HG03565 (cell line): Measurements from ENCODE around the gene PITPNM3.
"Not testable (repeated sequence)": the region's sequence is repeated elsewhere in the genome, so short reads cannot be mapped to it uniquely, and the experiment has no call there.

Source experiments
- ATAC-seq: cut with Tn5 transposase; IDR thresholded peaks from one replicate; pipeline ENCODE4 v1.9.1; 2021; ENCODE audit warnings: mild to moderate bottlenecking, moderate library complexity; ENCODE audit not compliant: unreplicated experiment

The PITPNM3 gene

DNA sequence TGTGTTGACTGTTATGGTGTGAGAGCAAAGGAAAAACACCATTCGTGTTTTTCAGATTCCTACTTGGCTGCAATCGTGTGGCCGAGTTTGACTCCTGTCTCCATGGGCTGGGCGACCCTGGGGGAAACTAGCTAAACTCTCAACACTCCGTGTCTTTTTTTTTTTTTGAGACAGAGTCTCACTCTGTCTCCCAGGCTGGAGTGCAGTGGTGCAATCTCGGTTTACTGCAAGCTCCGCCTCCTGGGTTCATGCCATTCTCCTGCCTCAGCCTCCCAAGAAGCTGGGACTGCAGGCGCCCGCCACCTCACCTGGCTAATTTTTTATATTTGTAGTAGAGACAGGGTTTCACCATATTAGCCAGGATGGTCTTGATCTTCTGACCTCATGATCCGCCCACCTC is 73.6 kb downstream of the PITPNM3 start:
- ATAC-seq, result not testable (repeated sequence)

DNA sequence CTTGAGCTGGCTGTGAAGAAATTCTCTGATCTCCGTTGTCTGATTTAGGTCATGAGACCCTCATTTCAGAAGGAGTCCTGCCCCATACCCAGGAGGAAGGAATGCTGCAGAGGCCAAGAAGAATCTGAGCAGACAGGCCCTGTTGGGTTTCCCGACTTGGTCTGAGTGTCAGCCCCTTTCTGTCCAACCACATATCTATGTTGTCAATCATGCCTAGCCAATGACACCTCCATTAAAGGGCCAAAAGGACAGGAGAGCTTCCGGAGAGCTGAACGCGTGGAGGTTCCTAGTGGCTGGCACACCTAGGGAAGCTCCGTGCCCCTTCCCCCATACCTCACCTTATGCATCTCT is 74.3 kb downstream of the PITPNM3 start:
- no peak for ATAC-seq

DNA sequence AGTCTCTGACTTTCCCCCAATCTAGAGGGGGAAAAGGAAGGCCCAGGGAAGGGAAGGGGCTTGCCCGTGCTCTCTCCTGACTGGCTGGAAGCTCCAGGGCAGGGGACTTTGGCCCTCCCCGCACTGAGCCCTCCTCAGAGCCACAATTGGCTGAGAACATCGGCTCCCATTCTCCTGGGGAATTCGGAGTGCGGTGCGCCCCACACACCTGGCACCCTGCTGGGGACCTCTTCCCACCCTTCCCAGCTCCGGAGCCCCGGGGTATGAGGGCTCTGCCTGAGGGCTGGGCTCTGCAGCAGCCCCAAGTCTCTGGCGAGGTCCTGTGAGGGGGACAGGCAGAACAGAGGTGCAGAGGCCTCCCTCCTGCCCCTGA is 76.1 kb downstream of the PITPNM3 start:
- no peak for ATAC-seq

DNA sequence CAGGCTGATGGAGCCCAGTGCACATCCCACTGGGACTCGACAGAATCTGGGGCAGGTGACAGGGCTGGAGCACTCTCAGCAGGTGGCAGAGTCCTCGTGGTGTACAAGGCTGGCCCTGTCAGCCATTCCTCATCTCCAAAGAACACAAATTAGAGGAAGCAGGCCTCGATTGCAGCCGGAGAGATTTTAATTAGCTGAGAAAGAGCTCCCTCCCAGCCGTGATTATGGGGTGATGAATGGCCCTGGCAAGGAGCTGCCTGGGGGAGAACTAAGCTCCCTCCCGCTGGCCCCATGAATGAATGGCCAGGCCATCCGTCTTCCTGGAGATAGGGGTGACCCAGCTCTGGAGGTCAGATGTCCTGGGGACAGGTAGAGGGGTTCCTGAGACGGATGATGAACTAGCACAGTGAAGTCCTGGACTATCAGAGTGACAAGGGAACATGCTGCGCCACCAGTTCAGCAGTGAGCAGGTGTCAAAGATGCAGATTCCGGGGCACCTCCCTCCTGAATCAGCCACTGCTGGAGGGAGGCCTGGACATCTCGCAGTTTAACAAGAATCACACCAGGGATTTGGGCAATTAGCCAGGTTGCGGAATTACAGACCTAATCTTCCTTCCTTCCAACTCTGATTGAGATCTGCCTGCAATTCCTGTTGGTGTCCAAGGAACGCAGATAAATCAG is 76.6 kb downstream of the PITPNM3 start:
- ATAC-seq, result no peak

- ATAC-seq, result no peak
Measured at GRCh38 chr17:6478486-6478885, 77.9 kb downstream of the PITPNM3 start.

DNA sequence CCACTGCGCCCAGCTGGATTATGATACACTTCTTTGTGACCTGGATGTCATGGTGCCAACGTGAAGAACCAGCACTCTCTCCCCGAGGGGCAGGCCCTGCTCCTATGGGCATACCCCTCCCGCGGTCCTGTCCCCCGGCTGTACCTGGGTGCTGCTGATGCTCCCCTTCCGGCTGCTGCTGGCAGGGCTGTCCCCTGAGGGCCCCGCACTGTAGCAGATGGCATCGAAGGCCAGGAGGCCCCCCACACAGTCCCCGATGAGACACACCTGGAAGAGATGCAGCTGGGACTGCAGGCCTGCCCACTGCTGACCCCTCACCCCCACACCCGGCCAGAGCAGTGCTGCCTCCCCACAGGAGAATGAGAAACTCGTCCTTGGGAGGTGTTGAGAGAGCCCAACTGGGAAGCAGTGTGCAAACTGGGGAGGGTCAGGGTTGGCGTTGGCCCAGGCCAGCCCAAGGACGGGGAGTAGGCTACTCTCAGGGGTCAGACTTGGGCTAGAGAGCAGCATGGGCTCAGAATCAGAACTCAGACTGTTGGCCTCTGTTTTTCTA is 78.4 kb downstream of the PITPNM3 start:
- ATAC-seq, result no peak

DNA sequence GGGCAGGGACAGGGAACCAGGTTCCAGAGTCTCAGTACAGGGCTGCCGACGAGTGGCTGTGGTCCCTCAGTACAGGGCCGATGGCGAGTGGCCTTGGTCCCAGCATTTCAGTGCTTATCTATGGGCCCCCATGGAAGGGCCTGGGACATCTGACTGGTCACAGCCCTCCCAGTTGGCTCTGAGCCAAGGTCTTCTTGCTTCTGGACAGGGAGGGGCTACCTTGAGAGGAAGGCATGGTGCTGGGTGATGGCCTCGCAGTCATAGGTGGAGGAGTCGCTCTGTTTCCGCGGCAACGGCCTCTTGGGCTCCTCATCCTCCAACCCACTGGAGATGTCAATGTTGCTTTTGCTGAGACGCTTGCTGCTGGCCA is 79.6 kb downstream of the PITPNM3 start:
- no peak for ATAC-seq

DNA sequence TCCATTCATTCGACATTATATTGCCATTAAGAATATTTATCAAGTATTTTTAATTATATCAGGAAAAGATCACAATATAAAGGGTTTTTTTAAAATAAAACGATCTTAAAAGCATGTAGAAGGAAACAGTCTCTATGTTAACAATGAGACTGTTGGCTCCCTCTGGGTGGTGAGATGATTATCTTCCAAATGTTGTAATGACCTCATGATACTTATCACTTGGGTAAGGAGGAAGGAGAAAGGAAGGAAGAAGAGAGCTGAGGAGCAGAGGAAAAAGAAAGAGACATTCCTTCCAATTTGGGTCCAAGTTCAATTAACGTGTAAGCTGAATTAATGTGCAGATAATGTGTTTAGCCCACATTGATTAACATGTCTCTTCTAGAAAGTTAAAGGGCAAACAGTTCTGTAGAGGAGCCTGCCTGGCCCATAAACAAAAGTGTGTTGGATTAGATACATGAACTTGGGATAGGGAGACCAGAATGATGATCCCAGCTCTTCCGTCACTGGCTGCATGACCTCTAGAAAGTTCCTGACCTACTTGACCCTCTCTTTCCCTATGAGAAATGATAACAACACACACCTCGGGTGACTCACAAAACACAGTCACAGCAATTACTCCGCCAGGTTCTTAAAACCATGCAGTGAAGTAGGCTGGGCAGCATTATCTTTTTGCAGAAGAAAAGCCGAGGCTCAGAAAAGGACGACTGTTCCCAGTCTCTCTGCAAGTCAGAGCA is 80.1 kb downstream of the PITPNM3 start:
- no peak for ATAC-seq

- ATAC-seq, result no peak
Measured at GRCh38 chr17:6475411-6475810, 80.9 kb downstream of the PITPNM3 start.

GRCh38 chr17:6474906-6475305 is 81.4 kb downstream of the PITPNM3 start:
- ATAC-seq, result no peak

DNA sequence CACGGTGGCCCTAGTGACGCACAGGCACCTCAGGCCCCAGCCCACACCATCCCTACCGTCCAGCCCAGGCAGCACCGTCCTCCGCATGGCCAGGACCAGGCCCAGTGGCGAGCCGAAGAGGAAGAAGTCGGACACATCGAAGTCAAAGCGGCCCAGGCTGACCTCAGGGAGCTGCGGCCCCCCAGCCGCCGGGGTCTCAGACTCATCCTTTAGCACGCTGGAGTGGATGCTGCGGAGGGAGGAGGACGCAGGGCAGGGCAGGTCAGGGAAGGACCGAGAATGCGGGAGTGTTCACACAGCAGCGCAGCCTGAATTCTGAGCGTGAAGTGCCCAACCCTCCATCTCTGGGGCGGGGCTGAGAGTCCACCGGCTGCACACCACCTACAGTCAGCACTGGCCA is 82.0 kb downstream of the PITPNM3 start:
- no peak for ATAC-seq

GRCh38 chr17:6473128-6473767 is 83.1 kb downstream of the PITPNM3 start:
- ATAC-seq, result no peak

DNA sequence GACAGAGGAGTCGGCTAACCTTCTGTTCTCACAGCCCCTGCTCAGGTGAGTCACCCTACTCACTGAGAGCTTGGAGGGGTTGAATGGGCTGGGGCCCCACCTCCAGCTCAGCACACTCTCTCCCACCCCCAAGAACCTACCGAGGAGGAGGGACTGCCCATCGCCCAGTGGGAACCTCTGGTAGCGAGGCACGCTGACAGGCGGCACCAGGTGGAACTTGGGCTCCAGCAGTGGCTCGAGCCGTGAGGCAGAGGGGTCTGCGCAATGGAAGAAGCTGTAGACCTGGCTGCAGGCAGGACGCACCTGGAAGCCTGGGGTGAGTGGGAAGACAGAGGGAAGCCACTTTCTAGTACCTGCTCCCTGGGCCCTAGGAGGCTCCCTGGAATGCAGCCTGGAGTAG is 83.8 kb downstream of the PITPNM3 start:
- ATAC-seq, result no peak

DNA sequence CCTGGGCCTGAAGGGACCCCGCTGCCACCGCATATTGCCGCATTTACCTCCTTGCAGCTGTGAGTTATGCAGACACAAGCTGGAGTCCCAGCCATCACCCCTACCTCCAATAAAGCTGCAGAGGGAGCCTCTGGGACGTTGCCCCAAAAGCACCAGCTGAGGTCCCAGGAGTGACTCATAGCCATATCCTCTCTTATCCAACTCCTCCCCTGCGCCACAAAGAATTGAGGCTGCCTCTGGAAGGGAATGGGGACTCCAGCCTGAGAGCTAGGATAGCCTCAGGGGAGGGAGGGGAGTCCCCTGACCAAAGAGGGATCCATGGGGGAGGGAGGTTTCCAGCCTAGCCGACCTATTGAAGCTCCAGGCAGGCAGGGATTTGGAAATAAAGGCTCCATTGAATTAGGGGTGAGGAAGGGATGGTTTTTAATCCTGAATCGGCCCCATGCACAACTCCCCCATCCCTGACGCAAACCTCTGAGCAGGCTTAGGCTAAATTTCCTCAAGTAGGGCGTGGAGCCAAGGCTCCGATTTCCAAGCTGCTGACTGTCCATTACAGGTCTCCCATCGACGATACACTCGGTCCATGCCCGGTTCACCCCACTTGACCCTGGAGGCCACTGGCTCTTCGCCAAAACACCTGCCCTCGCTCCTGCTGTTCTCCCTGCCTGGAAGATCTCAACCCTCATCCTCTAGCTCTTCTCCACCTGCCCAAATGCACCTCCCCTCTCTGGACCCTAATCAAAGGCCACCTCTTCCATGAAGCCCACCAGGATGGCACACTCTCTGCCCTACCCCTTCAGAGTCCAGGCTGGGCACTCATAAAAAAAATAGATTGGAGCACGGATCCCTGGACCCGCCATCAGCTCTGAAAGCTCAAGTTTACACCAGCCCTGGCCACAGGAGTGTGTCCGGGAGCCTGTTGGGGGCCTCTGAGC is 84.6 kb downstream of the PITPNM3 start:
- no peak for ATAC-seq

DNA sequence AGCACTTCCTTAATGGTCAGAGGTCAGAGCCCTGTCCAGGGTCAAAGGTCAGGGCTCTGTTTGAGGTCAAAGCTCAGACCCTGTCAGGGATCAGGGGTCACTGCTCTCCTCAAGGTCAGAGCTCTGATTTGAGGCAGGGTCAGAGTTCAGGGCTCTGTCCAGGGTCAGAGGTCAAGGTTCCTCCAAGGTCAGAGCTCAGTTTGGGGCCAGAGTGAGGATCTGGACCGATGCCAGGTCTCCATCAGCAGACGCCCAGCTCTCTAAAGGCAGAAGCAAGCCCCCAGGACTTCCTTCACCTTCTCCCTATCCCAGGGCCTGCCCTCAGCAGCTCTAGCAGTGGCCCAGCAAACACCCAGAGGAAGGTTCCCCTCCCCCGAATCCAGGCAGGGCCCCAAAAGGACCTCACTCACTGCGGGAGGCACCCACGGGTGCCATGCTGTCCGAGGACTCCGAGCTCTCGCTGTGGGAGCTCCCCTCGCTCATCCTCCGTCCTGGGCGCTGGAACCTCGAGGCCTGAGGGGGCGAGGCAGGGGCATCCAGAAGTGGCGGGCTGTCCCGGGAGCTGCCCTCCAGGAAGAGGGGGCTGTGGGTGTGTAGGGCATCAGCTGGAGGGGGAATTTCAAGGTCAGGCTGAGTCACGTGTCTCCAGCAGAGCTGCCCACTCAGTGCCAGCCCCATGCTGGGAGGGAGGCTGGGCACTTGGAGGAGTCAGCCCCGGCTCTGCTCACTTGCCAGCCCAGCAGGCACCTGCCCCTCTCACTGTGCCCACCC is 85.4 kb downstream of the PITPNM3 start:
- ATAC-seq, result no peak

DNA sequence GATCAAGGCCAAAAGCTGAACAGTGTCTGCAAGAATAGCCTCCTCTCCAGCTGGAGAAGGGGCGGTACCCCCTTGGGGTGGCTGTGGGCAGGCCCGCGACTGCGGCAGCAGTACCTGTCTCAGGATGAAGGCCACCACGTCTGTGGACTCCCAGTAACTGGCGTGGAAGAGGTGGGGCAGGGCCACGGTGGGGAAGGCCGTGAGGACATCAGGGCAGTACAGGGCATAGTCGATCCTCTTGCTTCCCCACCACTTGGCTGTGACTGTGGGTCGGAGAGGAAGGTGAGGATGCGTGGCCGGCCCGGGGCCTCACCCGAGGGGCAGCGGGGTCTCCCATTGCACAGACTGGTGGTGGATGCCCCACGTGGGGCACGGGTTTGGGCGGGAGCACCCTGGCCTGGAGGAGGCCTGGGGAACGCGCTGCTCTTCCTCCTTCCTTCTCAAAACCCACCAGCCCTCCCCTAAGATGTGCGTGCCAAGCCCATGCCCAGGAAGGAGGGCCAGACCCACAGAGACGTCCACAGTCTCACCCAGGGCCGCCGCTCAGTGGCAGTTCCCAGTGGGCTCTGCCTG is 86.1 kb downstream of the PITPNM3 start:
- ATAC-seq, result no peak

- no peak for ATAC-seq
Measured at GRCh38 chr17:6468051-6468790, 88.1 kb downstream of the PITPNM3 start.

DNA sequence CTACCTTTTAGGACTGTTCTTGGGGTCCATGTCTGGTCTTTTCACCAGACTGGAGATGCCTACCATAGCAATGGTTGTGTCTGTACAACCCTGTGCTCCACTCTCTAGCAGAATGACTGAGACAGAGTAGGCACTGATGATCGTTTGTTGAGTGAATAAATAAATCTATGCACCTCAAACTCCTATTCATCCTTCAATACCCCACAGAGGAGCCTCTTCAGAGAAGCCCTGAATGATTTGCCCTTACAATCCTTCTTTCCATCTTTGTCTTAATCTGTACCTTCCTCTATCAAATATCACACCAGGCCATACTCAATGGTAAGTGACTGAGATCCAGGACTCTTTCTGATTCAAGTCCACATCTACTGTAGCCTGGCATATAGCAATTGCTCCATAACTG is 88.8 kb downstream of the PITPNM3 start:
- no peak for ATAC-seq
